Adipocyte (in vitro differentiated cells): ENCODE measurements around the gene OTOR.

Source experiments
- DNase-seq: peaks from one replicate; pipeline ENCODE4 v3.0.0-alpha.2; 2015; ENCODE audit warnings: low read depth
- H3K27me3 ChIP-seq: replicated peaks from 2 replicates; pipeline ENCODE4 v1.7.0; 2013; ENCODE audit warnings: mild to moderate bottlenecking, low read length, moderate library complexity; ENCODE audit not compliant: control insufficient read depth, insufficient read depth
- H3K36me3 ChIP-seq: 2 replicates; pipeline ENCODE4 v1.7.0; 2013; ENCODE audit warnings: low read length, mild to moderate bottlenecking, moderate library complexity; ENCODE audit not compliant: control insufficient read depth, insufficient read depth, severe bottlenecking
- H3K4me1 ChIP-seq: 2 replicates; pipeline ENCODE4 v1.7.0; 2013; ENCODE audit warnings: mild to moderate bottlenecking, low read length, moderate library complexity; ENCODE audit not compliant: control insufficient read depth, insufficient read depth
- H3K4me3 ChIP-seq: 2 replicates; pipeline ENCODE4 v1.7.0; 2013; ENCODE audit warnings: mild to moderate bottlenecking, low read length, moderate library complexity
- H3K9ac ChIP-seq: 2 replicates; pipeline ENCODE4 v1.7.0; 2013; ENCODE audit warnings: mild to moderate bottlenecking, low read length, moderate library complexity
- H3K9me3 ChIP-seq: 2 replicates; pipeline ENCODE4 v1.7.0; 2013; ENCODE audit warnings: mild to moderate bottlenecking, low read length, moderate library complexity; ENCODE audit not compliant: control insufficient read depth

OTOR gene

DNA sequence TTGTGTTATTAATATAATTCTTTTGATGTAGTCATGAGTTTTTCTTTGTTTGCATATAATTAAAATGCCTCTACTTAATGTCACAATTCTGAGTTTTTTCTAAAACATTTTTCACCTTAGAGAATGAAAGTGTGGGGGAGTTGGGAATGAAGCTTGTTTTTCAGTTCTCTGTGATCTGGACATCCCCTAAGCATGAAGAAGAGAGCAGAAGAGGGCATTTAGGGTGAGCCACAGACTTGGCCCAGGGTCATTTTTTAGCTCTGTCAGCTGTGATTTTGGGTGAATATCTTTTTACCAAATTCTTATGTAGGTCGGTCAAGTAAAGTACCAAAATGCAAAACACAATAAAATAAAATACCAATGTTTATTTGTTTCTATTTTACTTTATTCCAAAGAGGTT lies 3.9 kb downstream of the OTOR start:
- Histone ChIP-seq H3K9ac (no peak overlapping the region), H3K27me3 (peaks cover 4% of the 10 kb centered on the region), H3K36me3 (no peaks in the 10 kb centered on the region), H3K4me3 (no peak overlapping the region), H3K9me3 (peaks cover 4% of the 10 kb centered on the region), H3K4me1 (no peaks in the 10 kb centered on the region)
- no peak for DNase-seq

DNA sequence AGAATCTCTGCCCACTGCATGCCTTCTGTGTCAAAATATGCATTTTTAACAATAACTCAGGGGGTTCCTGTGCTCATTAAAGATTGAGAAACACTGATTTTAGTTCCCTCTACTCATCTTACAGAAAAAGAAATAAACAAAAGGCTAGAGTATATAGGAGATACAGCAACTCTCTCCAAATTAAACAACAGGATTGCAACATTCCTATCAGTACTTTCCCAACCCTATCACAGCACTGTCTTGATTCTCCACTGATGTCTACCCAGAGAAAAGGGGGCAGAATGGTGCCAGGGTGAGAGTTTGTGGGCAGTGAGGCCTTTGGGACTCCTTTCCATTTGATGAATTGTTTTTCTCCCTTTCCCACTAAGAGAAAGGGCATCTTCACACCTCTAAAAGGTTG lies 4.7 kb downstream of the OTOR start:
- peak; percentile 54 for DNase-seq
- H3K4me3 ChIP-seq: no peak overlapping the region
- H3K9ac ChIP-seq: no peak overlapping the region
- peaks cover 4% of the 10 kb centered on the region for H3K27me3 ChIP-seq
- no peaks in the 10 kb centered on the region for H3K36me3 ChIP-seq
- peaks cover 4% of the 10 kb centered on the region for H3K9me3 ChIP-seq
- H3K4me1 ChIP-seq: no peaks in the 10 kb centered on the region

DNA sequence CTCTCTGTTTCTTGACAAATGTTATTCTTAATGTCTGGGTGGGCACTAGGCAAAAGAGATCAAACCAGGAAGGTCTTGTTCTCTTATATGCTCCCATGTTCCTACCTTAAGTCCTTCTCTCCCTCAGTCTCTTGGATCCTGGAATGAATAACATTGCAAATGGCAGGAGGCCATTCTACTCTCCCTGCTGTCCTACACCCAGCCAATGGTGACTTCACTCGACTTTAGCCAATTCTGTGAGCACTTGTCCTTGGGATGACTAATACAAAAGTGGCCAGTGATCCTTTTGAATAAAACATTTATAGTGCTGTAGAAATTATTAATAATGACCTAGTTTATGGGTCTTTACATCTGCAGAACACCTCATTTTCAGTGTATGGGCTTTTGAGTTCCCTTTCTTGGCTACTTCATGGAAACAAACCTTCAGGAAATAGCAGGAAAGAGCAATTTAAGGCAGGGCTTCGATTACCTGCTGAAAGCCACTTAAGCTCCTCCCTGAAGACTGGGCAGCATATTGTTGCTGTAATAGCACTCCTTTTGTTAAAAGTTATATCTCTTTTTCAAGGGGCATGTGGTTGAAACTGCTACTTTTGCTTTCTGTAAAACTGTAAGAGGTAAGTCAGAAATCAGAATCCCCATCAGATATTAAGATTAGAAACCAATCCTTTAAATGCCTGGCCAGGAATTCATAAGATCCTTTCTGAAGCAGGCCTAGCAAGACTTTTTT lies 10.5 kb downstream of the OTOR start:
- DNase-seq: no peak
- Histone ChIP-seq H3K27me3 (peaks cover 4% of the 10 kb centered on the region), H3K36me3 (no peaks in the 10 kb centered on the region), H3K9ac (no peak overlapping the region), H3K9me3 (peaks cover 4% of the 10 kb centered on the region), H3K4me1 (peaks cover 9% of the 10 kb centered on the region), H3K4me3 (no peak overlapping the region)

DNA sequence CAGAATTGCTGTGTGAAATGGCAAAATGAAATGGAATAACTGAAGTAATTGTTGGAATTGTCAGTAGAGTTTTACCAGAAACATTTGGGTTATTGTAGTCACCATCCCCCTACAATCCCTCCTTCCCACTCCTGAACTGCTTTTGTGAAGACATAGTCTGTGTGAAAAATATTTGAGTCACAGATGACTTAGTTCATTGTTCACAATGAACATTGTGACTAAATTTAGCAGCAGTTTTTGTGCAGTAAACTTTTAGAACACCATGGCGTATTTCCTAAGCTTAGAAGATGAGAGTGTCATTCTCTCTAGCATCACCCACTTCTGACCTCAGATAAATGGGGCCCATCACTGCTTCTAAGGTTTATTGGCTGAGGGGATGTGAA lies 11.0 kb downstream of the OTOR start:
- no peak for DNase-seq
- Histone ChIP-seq H3K4me3 (no peak overlapping the region), H3K9me3 (peaks cover 4% of the 10 kb centered on the region), H3K9ac (no peak overlapping the region), H3K27me3 (peaks cover 8% of the 10 kb centered on the region), H3K4me1 (peaks cover 9% of the 10 kb centered on the region), H3K36me3 (no peaks in the 10 kb centered on the region)

DNA sequence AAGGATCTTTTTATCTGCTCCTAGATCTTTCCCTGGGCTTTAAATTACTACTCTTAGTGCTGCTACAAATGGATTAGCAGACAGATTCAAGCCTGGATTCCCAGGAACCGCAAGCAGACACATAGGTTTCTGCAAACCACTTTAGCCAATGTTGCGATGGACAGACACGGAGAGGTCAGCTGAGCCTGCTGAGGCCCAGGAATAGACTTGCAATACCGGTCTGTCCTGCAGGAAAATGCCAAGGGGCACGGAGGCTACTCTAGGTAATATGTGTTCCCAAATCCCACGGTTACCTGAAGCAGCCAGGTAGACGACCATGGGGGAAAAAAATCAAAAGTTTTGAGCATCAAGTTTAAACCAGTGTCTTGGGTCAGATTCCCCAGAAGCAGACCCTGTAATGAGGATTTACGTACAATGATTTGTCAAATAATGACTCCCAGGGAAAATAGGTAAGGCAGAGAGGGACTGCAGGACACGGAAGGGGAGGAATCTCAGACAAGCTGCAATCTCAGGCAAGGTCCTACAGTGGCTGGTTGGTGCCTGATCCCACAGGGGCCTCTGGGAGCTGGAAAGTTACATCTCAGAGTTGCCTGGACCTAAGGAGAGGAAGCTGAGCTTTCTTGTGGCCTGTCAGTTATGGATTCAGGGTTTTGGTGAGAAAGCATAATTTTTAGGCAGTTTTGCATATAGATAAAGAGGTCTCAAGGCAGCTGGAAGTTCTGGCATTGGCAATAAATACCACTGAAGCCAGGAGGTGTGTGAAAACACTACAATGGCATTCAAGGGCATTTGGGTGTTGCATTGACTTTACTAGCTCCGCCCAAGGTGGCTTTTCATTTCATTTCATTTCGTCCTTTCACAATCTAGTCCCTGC lies 12.5 kb downstream of the OTOR start:
- Histone ChIP-seq H3K36me3 (no peaks in the 10 kb centered on the region), H3K27me3 (peaks cover 15% of the 10 kb centered on the region)
- no peak for DNase-seq

DNA sequence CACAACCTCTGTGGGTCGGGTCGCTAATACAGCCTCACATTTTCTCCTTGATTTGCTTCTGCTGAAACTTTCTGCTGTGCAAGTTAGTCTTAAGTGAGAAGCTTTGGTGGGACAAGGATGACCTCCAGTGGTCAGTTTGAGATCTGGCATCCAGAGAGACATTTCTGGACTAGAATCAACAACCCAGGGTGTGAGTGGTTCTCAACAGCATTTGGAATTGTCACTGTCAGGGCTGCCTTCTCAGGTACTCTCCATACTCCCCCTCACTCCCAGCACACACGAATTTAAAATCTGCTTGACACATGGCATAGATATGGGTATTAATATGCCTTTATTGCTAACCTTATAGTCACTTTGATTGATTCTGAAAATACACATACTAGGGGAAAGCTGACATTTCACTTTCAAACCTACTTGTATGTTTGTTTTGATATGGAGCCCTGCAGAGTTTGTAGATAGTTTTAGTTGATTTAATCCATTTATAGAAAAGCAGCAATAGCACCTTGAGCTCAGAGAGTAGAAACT lies 13.2 kb downstream of the OTOR start:
- Histone ChIP-seq H3K4me1 (peaks cover 9% of the 10 kb centered on the region), H3K4me3 (no peak overlapping the region), H3K9me3 (no peaks in the 10 kb centered on the region), H3K27me3 (peaks cover 15% of the 10 kb centered on the region), H3K36me3 (no peaks in the 10 kb centered on the region), H3K9ac (no peak overlapping the region)
- peak; percentile 85 for DNase-seq

More for the DNA sequence above, 12.5 kb downstream of the OTOR start:
- Histone ChIP-seq H3K4me1 (peaks cover 9% of the 10 kb centered on the region), H3K4me3 (no peak overlapping the region), H3K9ac (no peak overlapping the region), H3K9me3 (peaks cover 3% of the 10 kb centered on the region)

DNA sequence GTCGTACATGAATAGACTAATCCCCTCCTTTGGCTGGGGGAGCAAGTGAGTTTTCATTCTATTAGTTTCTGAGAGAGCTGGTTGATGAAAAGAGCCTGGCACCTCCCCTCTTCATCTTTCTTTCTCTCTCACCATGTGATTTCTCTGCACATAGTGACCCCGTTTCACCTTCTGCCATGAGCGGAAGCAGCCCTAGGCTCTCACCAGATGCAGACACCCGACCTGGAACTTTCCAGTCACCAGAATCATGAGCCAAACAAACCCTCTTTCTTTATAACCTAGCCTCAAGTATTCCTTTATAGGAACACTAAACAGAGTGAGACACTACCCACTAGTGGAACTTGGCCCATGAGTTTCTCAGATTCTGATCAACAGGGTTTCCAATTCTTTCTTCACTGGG lies 16.4 kb downstream of the OTOR start:
- no peaks in the 10 kb centered on the region for H3K9me3 ChIP-seq
- no peak overlapping the region for H3K4me3 ChIP-seq
- peaks cover 22% of the 10 kb centered on the region for H3K27me3 ChIP-seq
- H3K4me1 ChIP-seq: peaks cover 9% of the 10 kb centered on the region
- H3K36me3 ChIP-seq: no peaks in the 10 kb centered on the region
- H3K9ac ChIP-seq: no peak overlapping the region
- DNase-seq: no peak

DNA sequence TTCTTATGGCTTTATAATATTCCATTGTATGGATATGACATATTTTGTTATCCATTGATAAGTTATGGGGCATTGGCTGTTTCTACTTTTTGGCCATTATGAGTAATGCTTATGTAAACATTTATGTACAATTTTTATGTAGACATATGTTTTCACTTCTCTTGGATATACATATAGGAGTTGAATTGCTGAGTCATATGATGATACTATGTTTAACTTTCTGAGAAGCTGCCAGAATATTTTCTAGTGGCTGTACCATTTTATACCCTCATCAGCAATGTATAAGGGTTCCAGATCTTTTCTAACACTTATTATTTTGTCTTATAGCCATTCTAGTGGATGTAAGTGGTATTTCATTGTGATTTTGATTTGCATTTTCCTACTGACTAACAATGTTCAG lies 23.1 kb downstream of the OTOR start:
- H3K4me1 ChIP-seq: no peaks in the 10 kb centered on the region
- H3K27me3 ChIP-seq: peaks cover 8% of the 10 kb centered on the region
- H3K4me3 ChIP-seq: no peak overlapping the region
- DNase-seq: peak; percentile 13
- H3K9ac ChIP-seq: no peak overlapping the region
- H3K9me3 ChIP-seq: no peaks in the 10 kb centered on the region
- H3K36me3 ChIP-seq: no peaks in the 10 kb centered on the region

DNA sequence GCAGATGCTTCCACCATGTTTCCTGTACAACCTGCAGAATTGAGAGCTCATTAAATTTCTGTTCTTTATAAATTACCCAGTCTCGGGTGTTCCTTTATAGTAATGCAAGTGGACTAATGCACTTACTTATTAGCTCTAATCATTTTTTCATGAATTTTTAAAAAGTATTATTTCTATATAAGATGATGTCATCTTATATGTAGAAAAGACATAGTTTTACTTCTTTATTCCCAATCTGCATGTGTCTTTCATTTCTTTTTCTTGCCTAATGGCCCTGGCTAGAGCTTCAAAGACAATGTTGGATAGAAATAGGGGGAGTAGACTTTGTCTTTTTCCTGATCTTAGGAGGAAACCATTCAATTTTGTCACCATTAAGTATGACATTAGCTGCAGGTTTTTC lies 27.8 kb downstream of the OTOR start:
- no peak for DNase-seq
- no peaks in the 10 kb centered on the region for H3K4me1 ChIP-seq
- no peak overlapping the region for H3K4me3 ChIP-seq
- no peaks in the 10 kb centered on the region for H3K27me3 ChIP-seq
- no peaks in the 10 kb centered on the region for H3K36me3 ChIP-seq
- H3K9me3 ChIP-seq: no peaks in the 10 kb centered on the region
- no peak overlapping the region for H3K9ac ChIP-seq

DNA sequence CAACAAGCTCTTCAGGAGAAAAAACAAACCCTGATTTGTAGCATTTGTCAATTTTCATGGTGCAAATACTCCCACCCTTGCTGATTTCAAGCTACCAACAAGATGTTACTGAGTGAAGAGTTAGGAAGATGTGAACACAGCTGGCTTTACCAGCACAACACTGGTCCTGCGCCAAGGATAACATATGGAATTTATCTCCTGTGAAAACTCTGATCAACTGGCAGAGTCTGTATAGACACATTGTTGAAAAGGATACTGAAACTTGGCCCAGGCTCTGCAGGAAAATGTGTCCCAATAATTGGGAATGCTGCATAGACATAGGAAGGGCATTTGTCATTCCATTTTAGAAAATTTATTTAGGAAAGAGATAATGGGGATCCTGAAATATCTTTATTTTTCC lies 29.0 kb downstream of the OTOR start:
- Histone ChIP-seq H3K27me3 (no peaks in the 10 kb centered on the region), H3K4me1 (no peaks in the 10 kb centered on the region), H3K9ac (no peak overlapping the region), H3K36me3 (no peaks in the 10 kb centered on the region), H3K9me3 (peaks cover 4% of the 10 kb centered on the region), H3K4me3 (no peak overlapping the region)
- no peak for DNase-seq

DNA sequence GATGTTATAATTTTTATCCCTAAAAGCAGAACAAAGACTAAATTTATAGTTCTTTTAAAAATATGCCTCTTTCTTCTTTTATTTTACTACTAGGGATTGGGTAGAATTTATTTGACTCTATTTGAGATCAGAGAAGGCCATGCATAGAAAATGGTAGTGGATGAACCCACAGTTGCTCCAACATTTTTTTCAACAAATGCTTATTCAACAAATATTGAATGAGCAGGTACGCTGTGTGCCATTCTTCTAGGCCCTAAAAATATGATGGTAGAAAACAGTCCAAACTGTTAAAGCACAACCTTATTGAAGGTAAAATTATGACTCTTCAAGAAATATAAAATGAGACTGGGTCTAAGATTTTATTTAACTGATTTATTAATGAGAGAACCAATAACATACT lies 30.0 kb downstream of the OTOR start:
- DNase-seq: no peak

More for the DNA sequence above, 30.0 kb downstream of the OTOR start:
- H3K36me3 ChIP-seq: no peaks in the 10 kb centered on the region
- no peak overlapping the region for H3K9ac ChIP-seq
- no peak overlapping the region for H3K4me3 ChIP-seq
- peaks cover 4% of the 10 kb centered on the region for H3K9me3 ChIP-seq
- no peaks in the 10 kb centered on the region for H3K4me1 ChIP-seq
- no peaks in the 10 kb centered on the region for H3K27me3 ChIP-seq
